ENCODE measurements around the gene PDLIM1.
"Not testable (repeated sequence)": the region's sequence is repeated elsewhere in the genome, so short reads cannot be mapped to it uniquely, and the experiment has no call there.

Gene PDLIM1

DNA sequence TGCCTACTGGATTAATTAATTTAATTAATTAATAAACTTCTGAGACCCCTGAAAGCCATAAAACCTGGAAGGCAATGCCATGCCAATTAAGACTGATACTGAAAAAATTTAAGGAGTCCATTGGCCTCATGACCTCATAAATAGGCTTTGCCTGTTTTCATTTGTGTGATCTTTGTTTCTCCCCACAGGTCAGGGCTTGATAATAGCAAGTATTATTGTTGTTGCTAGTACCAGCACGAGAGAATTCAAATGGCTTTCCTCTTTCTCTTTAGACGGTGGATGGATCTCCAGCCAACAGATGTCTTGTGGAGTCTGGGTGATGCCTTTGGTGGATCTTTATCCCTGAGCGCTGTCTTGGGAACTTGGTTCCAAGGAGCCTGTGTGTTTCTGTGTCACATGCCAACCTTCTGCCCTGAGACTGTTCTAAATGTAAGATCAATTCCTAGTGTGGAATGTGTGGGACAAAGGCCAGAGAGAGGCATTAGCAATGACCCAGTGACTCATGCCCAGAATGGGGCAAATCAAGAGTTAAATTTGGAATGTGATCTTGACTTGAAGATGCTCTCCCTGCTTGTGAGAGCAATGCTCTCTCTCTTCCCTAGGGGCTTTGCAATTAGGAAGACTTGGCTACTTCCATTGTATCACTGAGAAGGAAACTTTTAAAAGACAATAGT lies 79.1 kb downstream of the PDLIM1 start:
- Mint-ChIP-seq H3K9me3 (peaks cover 14% of the 10 kb centered on the region), H3K4me1 (peaks cover 9% of the 10 kb centered on the region), H3K27me3 (ENCODE audit: low read depth, poor library complexity) (no peaks in the 10 kb centered on the region), H3K27ac (peak overlapping the region; percentile 21), H3K36me3 (ENCODE audit: low read depth) (peaks cover 19% of the 10 kb centered on the region), H3K4me3 (no peak overlapping the region)
- no peak for DNase-seq
- TF ChIP-seq CTCF (IDR thresholded peaks at IDR 0.05) = no peak

DNA sequence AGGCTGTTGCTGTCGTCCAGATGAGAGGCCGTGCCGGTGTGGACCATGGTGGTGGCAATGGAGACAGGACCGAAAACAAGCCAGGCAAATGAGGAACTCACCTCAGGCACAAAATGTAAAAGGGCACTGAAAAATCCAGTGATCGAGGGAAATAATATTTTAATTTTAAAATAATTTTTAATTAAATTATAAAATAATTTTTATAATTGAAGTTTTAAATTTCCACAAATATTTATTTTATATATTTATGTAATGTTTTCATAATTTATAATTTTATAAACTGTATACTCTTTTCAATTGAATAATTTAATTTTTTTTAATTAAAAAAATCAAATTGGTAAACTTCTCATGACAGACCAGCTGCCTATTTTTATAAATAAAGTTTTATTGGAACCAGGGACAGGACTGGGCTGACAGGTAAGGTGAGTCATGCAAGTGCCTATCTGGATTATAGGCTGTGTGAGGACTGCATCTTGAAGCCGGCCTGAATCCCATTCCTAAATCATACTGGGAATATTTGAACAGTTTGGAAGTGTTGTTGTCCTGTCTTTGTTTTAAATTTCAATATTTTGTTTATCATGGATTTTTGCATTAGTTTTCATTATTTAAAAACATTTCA lies 81.2 kb downstream of the PDLIM1 start:
- Mint-ChIP-seq H3K27me3 (ENCODE audit: low read depth, poor library complexity) (no peaks in the 10 kb centered on the region), H3K9me3 (no peaks in the 10 kb centered on the region), H3K4me3 (no peak overlapping the region), H3K36me3 (ENCODE audit: low read depth) (peaks cover 10% of the 10 kb centered on the region), H3K4me1 (peaks cover 6% of the 10 kb centered on the region), H3K27ac (no peak overlapping the region)
- no peak for DNase-seq
- TF ChIP-seq CTCF (IDR thresholded peaks at IDR 0.05) = no peak

- Mint-ChIP-seq H3K4me1 (no peaks in the 10 kb centered on the region), H3K36me3 (ENCODE audit: low read depth) (peaks cover 10% of the 10 kb centered on the region), H3K27me3 (ENCODE audit: low read depth, poor library complexity) (no peaks in the 10 kb centered on the region), H3K27ac (peak overlapping the region; percentile 43), H3K9me3 (no peaks in the 10 kb centered on the region), H3K4me3 (no peak overlapping the region)
- TF ChIP-seq CTCF (IDR thresholded peaks at IDR 0.05) = peak; percentile 21
- DNase-seq = no peak
Observed at GRCh38 chr10:95208702-95209391, 82.0 kb downstream of the PDLIM1 start.

DNA sequence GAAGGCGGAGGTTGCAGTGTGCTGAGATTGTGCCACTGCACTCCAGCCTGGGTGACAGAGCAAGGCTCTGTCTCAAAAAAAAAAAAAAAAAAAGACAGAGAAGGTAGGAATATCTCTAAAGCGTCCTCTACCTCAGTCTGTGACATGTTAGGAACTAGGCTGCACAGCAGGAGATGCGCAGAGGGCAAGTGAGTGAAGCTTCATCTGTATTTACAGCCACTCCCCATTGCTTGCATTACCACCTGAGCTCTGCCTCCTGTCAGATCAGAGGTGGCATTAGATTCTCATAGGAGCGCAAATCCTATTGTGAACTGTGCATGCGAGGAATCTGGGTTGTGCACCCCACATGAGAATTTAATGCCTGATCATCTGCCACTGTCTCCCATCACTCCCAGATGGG lies 87.9 kb downstream of the PDLIM1 start:
- not testable (repeated sequence) for H3K4me1 Mint-ChIP-seq; DNase-seq; H3K27ac Mint-ChIP-seq; H3K4me3 Mint-ChIP-seq; H3K27me3 Mint-ChIP-seq (ENCODE audit: low read depth, poor library complexity); H3K9me3 Mint-ChIP-seq
- peaks cover 14% of the 10 kb centered on the region for H3K36me3 Mint-ChIP-seq (ENCODE audit: low read depth)

GRCh38 chr10:95201736-95202135 lies 89.1 kb downstream of the PDLIM1 start:
- peaks cover 8% of the 10 kb centered on the region for H3K9me3 Mint-ChIP-seq
- no peaks in the 10 kb centered on the region for H3K4me1 Mint-ChIP-seq
- no peak overlapping the region for H3K4me3 Mint-ChIP-seq
- DNase-seq = no peak
- peaks cover 14% of the 10 kb centered on the region for H3K36me3 Mint-ChIP-seq (ENCODE audit: low read depth)
- no peak overlapping the region for H3K27ac Mint-ChIP-seq
- H3K27me3 Mint-ChIP-seq (ENCODE audit: low read depth, poor library complexity) = no peaks in the 10 kb centered on the region
- no peak for TF ChIP-seq CTCF (IDR thresholded peaks at IDR 0.05)

DNA sequence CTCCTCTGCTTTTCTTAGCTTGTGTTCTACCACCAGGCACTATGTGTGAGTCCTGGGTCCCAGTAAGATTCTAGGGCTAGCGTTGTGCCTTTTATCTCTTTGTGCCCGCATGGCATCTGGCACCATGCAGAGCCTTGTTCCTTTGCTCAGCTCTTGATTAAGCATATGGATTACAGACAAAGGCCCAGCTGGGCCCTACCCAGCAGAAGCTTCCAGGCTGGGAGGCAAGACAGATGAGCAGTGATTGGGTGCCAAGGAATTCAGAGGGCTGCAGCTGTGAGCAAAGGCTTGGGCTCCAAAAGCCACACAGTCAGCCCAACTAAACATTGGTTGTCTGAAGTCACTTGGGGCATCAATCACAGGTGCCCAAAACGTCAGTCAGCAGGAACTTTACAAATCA lies 94.8 kb downstream of the PDLIM1 start:
- no peak for TF ChIP-seq CTCF (IDR thresholded peaks at IDR 0.05)
- Mint-ChIP-seq H3K4me1 (no peaks in the 10 kb centered on the region), H3K27me3 (ENCODE audit: low read depth, poor library complexity) (no peaks in the 10 kb centered on the region), H3K9me3 (peaks cover 5% of the 10 kb centered on the region), H3K4me3 (no peak overlapping the region), H3K36me3 (ENCODE audit: low read depth) (peaks cover 4% of the 10 kb centered on the region), H3K27ac (no peak overlapping the region)
- DNase-seq = no peak

Data from nephron progenitor cell (in vitro differentiated cells).